B cell (primary cell): ENCODE measurements around the gene ZNF311. TPM values are rescaled to one million over a fixed set of nuclear protein-coding genes. Genes with fewer than 3 reads are reported as not detected.

Experiments
- ATAC-seq: fragments of 200-7000 bp; cut with Tn5 transposase; one replicate; pipeline ENCODE4 v1.10.0; 2021; ENCODE audit warnings: low read depth, mild to moderate bottlenecking, moderate number of reproducible peaks, moderate library complexity
- CTCF ChIA-PET: fragments of 350-600 bp; sonication (Branson Sonifier 250); formaldehyde crosslinking; loops from one replicate; lab custom pipeline; 2021; ENCODE audit warnings: antibody characterized with exemption, inconsistent platforms; lab: Charles Lee
- POLR2A ChIA-PET: fragments of 350-600 bp; sonication (Branson Sonifier 250); formaldehyde crosslinking; loops from one replicate; lab custom pipeline; 2021; ENCODE audit warnings: antibody characterized with exemption; lab: Charles Lee
- DNase-seq: peaks from one replicate; pipeline ENCODE4 v3.0.0; 2013
- H2AFZ ChIP-seq: 2 replicates; pipeline ENCODE4 v1.6.1; 2012; ENCODE audit warnings: mild to moderate bottlenecking, low read depth, low read length; ENCODE audit not compliant: insufficient read depth, poor library complexity, severe bottlenecking
- H3K27ac ChIP-seq, 2 donors: 1 replicate in 1 of 2; 2 replicates in 1 of 2; pipeline ENCODE4 v1.5.1; 2012 to 2013; ENCODE audit warnings: low read length in 2 of 2, mild to moderate bottlenecking in 2 of 2, moderate library complexity in 1 of 2
- H3K27me3 ChIP-seq, 4 experiments: fragments of 200-600 bp in 1 of 4; sonication (generic) in 1 of 4; replicated peaks in 1 of 4; 1 replicate in 2 of 4; 2 replicates in 2 of 4; pipeline versions ENCODE4 v1.6.1 to v1.7.0; 2013 to 2016; ENCODE audit warnings: low read length in 3 of 4, mild to moderate bottlenecking in 2 of 4, mixed read lengths in 1 of 4, moderate library complexity in 1 of 4; ENCODE audit not compliant: insufficient read depth in 4 of 4, control insufficient read depth in 3 of 4; ENCODE audit errors: control extremely low read depth in 1 of 4
- H3K36me3 ChIP-seq, 2 experiments: replicated peaks in 1 of 2; 1 replicate in 1 of 2; 2 replicates in 1 of 2; pipeline versions ENCODE4 v1.6.1 to v1.7.1; 2013; ENCODE audit warnings: low read length in 1 of 2; ENCODE audit not compliant: insufficient read depth in 2 of 2, control insufficient read depth in 1 of 2; ENCODE audit errors: control extremely low read depth in 1 of 2, extremely low read depth in 1 of 2
- H3K4me1 ChIP-seq, 2 donors: fragments of 200-600 bp in 1 of 2; sonication (generic) in 1 of 2; 1 replicate in 1 of 2; 2 replicates in 1 of 2; pipeline versions ENCODE4 v1.5.1 to v1.6.1; 2013 to 2017; ENCODE audit warnings: low read length in 2 of 2; ENCODE audit not compliant: control insufficient read depth in 2 of 2, insufficient read depth in 2 of 2
- H3K4me2 ChIP-seq: replicated peaks from 2 replicates; pipeline ENCODE3; 2012; ENCODE audit warnings: mild to moderate bottlenecking, low read depth, low read length; ENCODE audit not compliant: poor library complexity, severe bottlenecking
- H3K4me3 ChIP-seq, 5 experiments: fragments of 200-600 bp in 1 of 5; sonication (generic) in 1 of 5; 1 replicate in 3 of 5; 2 replicates in 2 of 5; pipeline versions ENCODE4 v1.5.1 to v1.7.0; 2011 to 2016; ENCODE audit warnings: low read length in 4 of 5, mild to moderate bottlenecking in 4 of 5, low read depth in 2 of 5, control low read depth in 1 of 5, moderate library complexity in 1 of 5; ENCODE audit not compliant: insufficient read depth in 1 of 5; ENCODE audit errors: control extremely low read depth in 1 of 5, extremely low read depth in 1 of 5
- H3K79me2 ChIP-seq: fragments of 200-600 bp; sonication (generic); one replicate; pipeline ENCODE4 v1.6.0; 2016; ENCODE audit warnings: low read length; ENCODE audit not compliant: control insufficient read depth, insufficient read depth
- H3K9ac ChIP-seq: fragments of 200-600 bp; sonication (generic); 2 replicates; pipeline ENCODE4 v1.6.1; 2017; ENCODE audit warnings: mild to moderate bottlenecking, low read length, moderate library complexity
- H3K9me3 ChIP-seq, 3 donors: one replicate each; pipeline versions ENCODE4 v1.6.1 to v1.7.1; 2013; ENCODE audit warnings: low read length in 2 of 3; ENCODE audit not compliant: control insufficient read depth in 2 of 3, insufficient read depth in 1 of 3; ENCODE audit errors: control extremely low read depth in 1 of 3
- H4K20me1 ChIP-seq: 2 replicates; pipeline ENCODE4 v1.6.0; 2012; ENCODE audit warnings: mild to moderate bottlenecking, low read length; ENCODE audit not compliant: insufficient read depth, control insufficient read depth, poor library complexity, severe bottlenecking
- H3K27ac Mint-ChIP-seq: one replicate; pipeline ENCODE4 v1.8.0; 2021; ENCODE audit warnings: mixed read lengths
- H3K27me3 Mint-ChIP-seq: one replicate; pipeline ENCODE4 v1.8.0; 2021; ENCODE audit warnings: mixed read lengths
- H3K4me1 Mint-ChIP-seq: one replicate; pipeline ENCODE4 v1.8.0; 2021; ENCODE audit warnings: mixed read lengths
- H3K4me3 Mint-ChIP-seq: one replicate; pipeline ENCODE4 v1.8.0; 2021; ENCODE audit warnings: mixed read lengths
- H3K9me3 Mint-ChIP-seq: one replicate; pipeline ENCODE4 v1.8.0; 2022; ENCODE audit warnings: mixed read lengths; ENCODE audit not compliant: insufficient read depth
- EZH2 ChIP-seq: IDR thresholded peaks from 2 replicates; pipeline ENCODE4 v1.6.1; 2012; ENCODE audit warnings: borderline replicate concordance, low read depth, mild to moderate bottlenecking, moderate library complexity, low read length; ENCODE audit not compliant: insufficient read depth, poor library complexity, severe bottlenecking
- WGBS: methylation state at CpG from one replicate; pipeline ENCODE4 v1.1.5; 2013; ENCODE audit warnings: missing lambda C conversion rate; ENCODE audit not compliant: insufficient coverage; 5-methylcytosine and 5-hydroxymethylcytosine counted together
- intact Hi-C: fragments of 100-400 bp; cut with micrococcal nuclease; formaldehyde crosslinking; loops from one replicate; pipeline ENCODE4 v1.10.0; 2022
- polyA plus RNA-seq: library from polyadenylated mRNA; depleted of rRNA; stranded (reverse); fragments of >200 nt; gene quantifications from 2 replicates; pipeline ENCODE4 v1.2.3, GENCODE V29; 2012
- small RNA-seq: library from RNA; depleted of rRNA; stranded (forward); fragments of <200 nt; gene quantifications from one replicate; pipeline ENCODE3, GENCODE V24; 2012; ENCODE audit warnings: low replicate concordance, low read depth; ENCODE audit not compliant: insufficient read length
- total RNA-seq, 2 donors: library from RNA; stranded (reverse); fragments of 120-200 nt in 1 of 2; gene quantifications; 1 replicate in 1 of 2; 2 replicates in 1 of 2; pipeline versions ENCODE4 v1.2.3 to v1.2.4, GENCODE V29; 2013 to 2022
- TF ChIP-seq, protein P1 (sequence below): fragments of 200-600 bp; IDR thresholded peaks from one replicate; pipeline ENCODE4 v1.8.0; 2022; ENCODE audit warnings: antibody characterized with exemption, mild to moderate bottlenecking

ZNF311 gene
- total and polyA plus RNA-seq, 2 donors (not counting 1 experiment from before 2014, with no cell fraction given): 0.17 TPM; not detected in 1

DNA sequence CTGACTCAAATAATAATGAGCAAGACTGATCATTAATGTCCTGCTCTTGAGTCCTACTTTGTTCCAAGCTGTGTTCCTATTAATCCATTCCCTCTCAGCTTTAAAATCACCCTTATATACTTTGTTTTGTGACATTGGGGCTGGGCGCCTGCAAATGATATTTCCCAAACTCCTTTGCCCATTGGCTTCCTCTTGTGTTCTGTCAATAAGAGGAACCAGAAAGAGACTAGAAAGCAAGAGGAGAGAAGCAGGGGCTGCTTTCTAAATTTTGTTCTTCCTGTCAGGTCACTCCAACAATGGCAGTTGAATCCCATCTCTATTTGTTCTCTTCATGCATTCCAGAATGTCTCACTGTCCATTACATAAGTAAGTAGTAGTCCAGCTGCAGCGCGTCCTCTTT, 59.8 kb downstream of the ZNF311 start:
- Mint-ChIP-seq H3K27me3 (no peaks in the 10 kb centered on the region), H3K4me3 (no peak overlapping the region), H3K4me1 (peaks cover 40% of the 10 kb centered on the region), H3K9me3 (peaks cover 4% of the 10 kb centered on the region), H3K27ac (peak overlapping the region; percentile 27)
- 97% methylated on average over 2 of the region's 3 CpGs for WGBS
- no peak overlapping the region for H3K9ac ChIP-seq
- no peak for ATAC-seq
- H3K79me2 ChIP-seq: no peaks in the 10 kb centered on the region
- TF ChIP-seq, protein P1, sequence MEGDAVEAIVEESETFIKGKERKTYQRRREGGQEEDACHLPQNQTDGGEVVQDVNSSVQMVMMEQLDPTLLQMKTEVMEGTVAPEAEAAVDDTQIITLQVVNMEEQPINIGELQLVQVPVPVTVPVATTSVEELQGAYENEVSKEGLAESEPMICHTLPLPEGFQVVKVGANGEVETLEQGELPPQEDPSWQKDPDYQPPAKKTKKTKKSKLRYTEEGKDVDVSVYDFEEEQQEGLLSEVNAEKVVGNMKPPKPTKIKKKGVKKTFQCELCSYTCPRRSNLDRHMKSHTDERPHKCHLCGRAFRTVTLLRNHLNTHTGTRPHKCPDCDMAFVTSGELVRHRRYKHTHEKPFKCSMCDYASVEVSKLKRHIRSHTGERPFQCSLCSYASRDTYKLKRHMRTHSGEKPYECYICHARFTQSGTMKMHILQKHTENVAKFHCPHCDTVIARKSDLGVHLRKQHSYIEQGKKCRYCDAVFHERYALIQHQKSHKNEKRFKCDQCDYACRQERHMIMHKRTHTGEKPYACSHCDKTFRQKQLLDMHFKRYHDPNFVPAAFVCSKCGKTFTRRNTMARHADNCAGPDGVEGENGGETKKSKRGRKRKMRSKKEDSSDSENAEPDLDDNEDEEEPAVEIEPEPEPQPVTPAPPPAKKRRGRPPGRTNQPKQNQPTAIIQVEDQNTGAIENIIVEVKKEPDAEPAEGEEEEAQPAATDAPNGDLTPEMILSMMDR: no peak
- no peak for TF ChIP-seq EZH2
- intact Hi-C loops: no loop called here
- H3K9me3 ChIP-seq: peaks cover 0 to 4% (median 0%) of the 10 kb centered on the region in 3 donors
- H3K27ac ChIP-seq: no peak overlapping the region
- H4K20me1 ChIP-seq: no peaks in the 10 kb centered on the region
- no peak overlapping the region for H2AFZ ChIP-seq
- peaks cover 0 to 4% (median 0%) of the 10 kb centered on the region in 4 experiments for H3K27me3 ChIP-seq
- H3K36me3 ChIP-seq: no peaks in the 10 kb centered on the region
- CTCF ChIA-PET: no interaction called here
- POLR2A ChIA-PET: no interaction called here
- H3K4me1 ChIP-seq: peaks cover 25 to 34% of the 10 kb centered on the region in 2 donors
- H3K4me2 ChIP-seq: no peak overlapping the region
- H3K4me3 ChIP-seq: no peak overlapping the region
- DNase-seq: peak; percentile 28

Small RNA genes within 50 kb of the gene (small RNA-seq; reads per million reads assigned to genes)
- not detected for gene RN7SL471P

Other genes with a start within 250 kb of the ZNF311 start
- 66.7 and 70.0 TPM in 2 replicates for gene TRIM27, start 81.3 kb downstream of the ZNF311 start, total RNA-seq
- 47.1 and 48.3 TPM in 2 replicates for gene TRIM27, start 81.3 kb downstream of the ZNF311 start, polyA plus RNA-seq
- not detected in 2 replicates for gene OR2W1, start 39.9 kb upstream of the ZNF311 start, total RNA-seq
- not detected in 2 replicates for gene OR2W1, start 39.9 kb upstream of the ZNF311 start, polyA plus RNA-seq
- not detected in 2 replicates for gene OR2B3, start 82.0 kb upstream of the ZNF311 start, total RNA-seq
- not detected in 2 replicates for gene OR2B3, start 82.0 kb upstream of the ZNF311 start, polyA plus RNA-seq
- gene OR2J1, start 94.2 kb upstream of the ZNF311 start, total RNA-seq: not detected in 2 replicates
- gene OR2J1, start 94.2 kb upstream of the ZNF311 start, polyA plus RNA-seq: not detected in 2 replicates
- gene OR2J3, start 102.7 kb upstream of the ZNF311 start, total RNA-seq: not detected in 2 replicates
- not detected in 2 replicates for gene OR2J3, start 102.7 kb upstream of the ZNF311 start, polyA plus RNA-seq
- gene OR2J2, start 165.6 kb upstream of the ZNF311 start, total RNA-seq: not detected in 2 replicates
- not detected in 2 replicates for gene OR2J2, start 165.6 kb upstream of the ZNF311 start, polyA plus RNA-seq